Right lobe of liver (tissue), 4 donors: ENCODE results near the gene LRBA.

Experiments
- POLR2A ChIP-seq: fragments of 450-650 bp; IDR thresholded peaks from one replicate; pipeline ENCODE4 v1.6.1; 2017; ENCODE audit warnings: antibody characterized with exemption, mild to moderate bottlenecking
- TF ChIP-seq, protein P1 (sequence below), 4 donors: fragments of 200-600 bp in 3 of 4; fragments of 450-650 bp in 1 of 4; IDR thresholded peaks; one replicate each; pipeline versions ENCODE4 v1.5.1 to v1.8.0; 2016 to 2022; ENCODE audit warnings: antibody characterized with exemption in 4 of 4, mild to moderate bottlenecking in 2 of 4
- donor health status: DM: no; HTN: no; CAD: no.
- donor health status: DM: no; HTN: no; CAD: no.
- donor health status: DM: no; HTN: yes; CAD: no.

DNA sequence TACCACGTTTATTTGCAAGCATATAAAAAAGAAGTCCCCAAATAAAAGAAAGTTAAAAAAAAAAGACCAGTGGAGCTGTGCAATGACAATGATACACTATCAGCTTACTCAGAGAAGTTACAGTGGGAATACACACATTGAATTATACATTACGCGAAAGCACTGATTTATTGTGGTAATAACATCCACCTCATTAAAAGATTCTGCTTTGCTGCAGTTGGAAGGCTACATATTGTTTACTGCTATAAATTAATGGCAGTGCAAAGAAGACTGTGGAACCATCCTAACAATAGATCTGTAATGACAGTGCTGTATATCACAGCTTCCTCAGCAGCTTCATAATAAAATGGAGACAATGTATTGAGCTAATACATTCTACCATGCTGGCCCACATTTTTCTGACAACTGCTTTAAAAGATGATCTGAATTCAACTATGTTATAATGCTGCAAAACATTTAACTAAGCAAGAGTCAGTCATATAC, 575.6 kb downstream of the LRBA start:
- TF ChIP-seq, protein P1, sequence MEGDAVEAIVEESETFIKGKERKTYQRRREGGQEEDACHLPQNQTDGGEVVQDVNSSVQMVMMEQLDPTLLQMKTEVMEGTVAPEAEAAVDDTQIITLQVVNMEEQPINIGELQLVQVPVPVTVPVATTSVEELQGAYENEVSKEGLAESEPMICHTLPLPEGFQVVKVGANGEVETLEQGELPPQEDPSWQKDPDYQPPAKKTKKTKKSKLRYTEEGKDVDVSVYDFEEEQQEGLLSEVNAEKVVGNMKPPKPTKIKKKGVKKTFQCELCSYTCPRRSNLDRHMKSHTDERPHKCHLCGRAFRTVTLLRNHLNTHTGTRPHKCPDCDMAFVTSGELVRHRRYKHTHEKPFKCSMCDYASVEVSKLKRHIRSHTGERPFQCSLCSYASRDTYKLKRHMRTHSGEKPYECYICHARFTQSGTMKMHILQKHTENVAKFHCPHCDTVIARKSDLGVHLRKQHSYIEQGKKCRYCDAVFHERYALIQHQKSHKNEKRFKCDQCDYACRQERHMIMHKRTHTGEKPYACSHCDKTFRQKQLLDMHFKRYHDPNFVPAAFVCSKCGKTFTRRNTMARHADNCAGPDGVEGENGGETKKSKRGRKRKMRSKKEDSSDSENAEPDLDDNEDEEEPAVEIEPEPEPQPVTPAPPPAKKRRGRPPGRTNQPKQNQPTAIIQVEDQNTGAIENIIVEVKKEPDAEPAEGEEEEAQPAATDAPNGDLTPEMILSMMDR (IDR thresholded peaks at IDR 0.05): no peak
- no peak for TF ChIP-seq POLR2A
